HCT116 (cell line): ENCODE results near the gene SLC15A3. TPM values are rescaled to one million over a fixed set of nuclear protein-coding genes. Genes with fewer than 3 reads are reported as not detected.

ENCODE experiments used
- ATAC-seq: fragments of 200-7000 bp; cut with Tn5 transposase; 2 replicates; pipeline ENCODE4 v1.9.1; 2020; ENCODE audit warnings: mild to moderate bottlenecking, moderate library complexity
- BruUV-seq: library from RNA; stranded (reverse); fragments of 400-500 nt; replicated peaks from 2 replicates; lab custom pipeline; 2021; lab: Mats Ljungman, UMichigan
- CTCF ChIA-PET: fragments of 300-600 bp; sonication (Branson Sonifier 250); formaldehyde crosslinking; loops from one replicate; lab custom pipeline; 2021; ENCODE audit warnings: antibody characterized with exemption; lab: Charles Lee
- POLR2A ChIA-PET: fragments of 300-600, 350-600 bp; sonication (Branson Sonifier 250); formaldehyde crosslinking; loops from one replicate; lab custom pipeline; 2021; ENCODE audit warnings: antibody characterized with exemption; lab: Charles Lee
- RAD21 ChIA-PET, 2 experiments: fragments of 300-600 bp; sonication (Branson Sonifier 250); formaldehyde crosslinking; loops; one replicate each; lab custom pipeline; 2023; ENCODE audit warnings: low total read pairs in 2 of 2; ENCODE audit not compliant: uncharacterized antibody in 2 of 2, unreplicated experiment in 2 of 2, low non-redundant PET in 1 of 2; lab: Charles Lee
- DNase-seq: peaks from one replicate; pipeline ENCODE4 v3.0.0-alpha.2; 2010; ENCODE audit warnings: low read depth, low spot score
- H2AFZ ChIP-seq: fragments of 200-600 bp; shearing (Covaris generic), sonication (generic); 2 replicates; pipeline ENCODE4 v1.6.1; 2017; ENCODE audit warnings: low read depth, mixed run types, mixed read lengths, antibody characterized with exemption, low read length; ENCODE audit not compliant: poor library complexity, severe bottlenecking
- H3K27ac ChIP-seq: 2 replicates; pipeline ENCODE4 v1.5.1; 2012; ENCODE audit warnings: low read depth, low read length
- H3K27me3 ChIP-seq: fragments of 200-600 bp; sonication (generic); 2 replicates; pipeline ENCODE4 v1.6.1; 2016; ENCODE audit warnings: mixed run types, low read length, mixed read lengths; ENCODE audit not compliant: insufficient read depth
- H3K36me3 ChIP-seq, 2 experiments: fragments of 200-500 bp in 1 of 2; fragments of 200-600 bp in 1 of 2; sonication (Bioruptor generic) in 1 of 2; sonication (generic) in 1 of 2; 2 replicates each; pipeline versions ENCODE4 v1.5.1 to v1.6.1; 2014 to 2016; ENCODE audit warnings: low read length in 2 of 2, inconsistent platforms in 1 of 2, mixed read lengths in 1 of 2, mixed run types in 1 of 2; ENCODE audit not compliant: insufficient read depth in 2 of 2, control insufficient read depth in 1 of 2
- H3K4me1 ChIP-seq, 2 experiments: fragments of 200-600 bp in 1 of 2; sonication (generic) in 1 of 2; 2 replicates each; pipeline versions ENCODE4 v1.5.1 to v1.6.1; 2012 to 2017; ENCODE audit warnings: low read length in 2 of 2, inconsistent platforms in 1 of 2, mild to moderate bottlenecking in 1 of 2, mixed read lengths in 1 of 2, mixed run types in 1 of 2, moderate library complexity in 1 of 2; ENCODE audit not compliant: insufficient read depth in 2 of 2, control insufficient read depth in 1 of 2
- H3K4me2 ChIP-seq: fragments of 200-600 bp; sonication (generic); 2 replicates; pipeline ENCODE4 v1.6.1; 2017; ENCODE audit warnings: mixed run types, low read length, mixed read lengths
- H3K4me3 ChIP-seq, 2 experiments: fragments of 200-600 bp in 1 of 2; sonication (generic) in 1 of 2; replicated peaks in 1 of 2; 2 replicates each; pipeline ENCODE4 v1.5.1; 2011 to 2016; ENCODE audit warnings: low read length in 2 of 2, control low read depth in 1 of 2, low read depth in 1 of 2, mild to moderate bottlenecking in 1 of 2, mixed read lengths in 1 of 2, mixed run types in 1 of 2
- H3K79me2 ChIP-seq: fragments of 200-600 bp; sonication (generic); 2 replicates; pipeline ENCODE4 v1.6.1; 2017; ENCODE audit warnings: mild to moderate bottlenecking, mixed run types, low read length, moderate library complexity, mixed read lengths; ENCODE audit not compliant: insufficient read depth
- H3K9ac ChIP-seq: fragments of 200-600 bp; sonication (generic); 2 replicates; pipeline ENCODE4 v1.6.1; 2016; ENCODE audit warnings: low read length, mixed read lengths
- H3K9me2 ChIP-seq: fragments of 200-600 bp; sonication (generic), shearing (Covaris generic); 2 replicates; pipeline ENCODE4 v1.6.1; 2017; ENCODE audit warnings: mixed run types, mild to moderate bottlenecking, moderate library complexity; ENCODE audit not compliant: insufficient read depth
- H3K9me3 ChIP-seq, 2 experiments: fragments of 200-500 bp in 1 of 2; fragments of 200-600 bp in 1 of 2; sonication (Bioruptor generic) in 1 of 2; sonication (generic) in 1 of 2; 2 replicates each; pipeline ENCODE4 v1.6.1; 2014 to 2017; ENCODE audit warnings: low read length in 2 of 2, mixed read lengths in 2 of 2, inconsistent platforms in 1 of 2, low read depth in 1 of 2, mild to moderate bottlenecking in 1 of 2, mixed run types in 1 of 2, moderate library complexity in 1 of 2; ENCODE audit not compliant: control insufficient read depth in 1 of 2, insufficient read depth in 1 of 2
- H4K20me1 ChIP-seq: fragments of 200-600 bp; sonication (generic), shearing (Covaris generic); 2 replicates; pipeline ENCODE4 v1.6.1; 2017; ENCODE audit warnings: mixed run types, mild to moderate bottlenecking, moderate library complexity; ENCODE audit not compliant: insufficient read depth
- ATF3 ChIP-seq: IDR thresholded peaks from 2 replicates; pipeline ENCODE4 v1.6.1; 2012
- CEBPB ChIP-seq: IDR thresholded peaks from 2 replicates; pipeline ENCODE4 v1.6.1; 2012; ENCODE audit warnings: low read depth
- CTCF ChIP-seq, 3 experiments: fragments of 200-600 bp in 1 of 3; sonication (generic) in 1 of 3; IDR thresholded peaks in 2 of 3; conservative IDR thresholded peaks in 1 of 3; 2 replicates each; pipeline ENCODE4 v1.5.1; 2012 to 2017; ENCODE audit warnings: low read depth in 2 of 3, low read length in 2 of 3, antibody characterized with exemption in 1 of 3, borderline replicate concordance in 1 of 3, control low read depth in 1 of 3, mild to moderate bottlenecking in 1 of 3, mixed read lengths in 1 of 3, mixed run types in 1 of 3, moderate library complexity in 1 of 3; ENCODE audit not compliant: insufficient read depth in 1 of 3
- EGR1 ChIP-seq: IDR thresholded peaks from 2 replicates; pipeline ENCODE4 v1.6.1; 2012; ENCODE audit warnings: low read depth
- MAX ChIP-seq: IDR thresholded peaks from 2 replicates; pipeline ENCODE4 v1.6.1; 2012
- POLR2A ChIP-seq: IDR thresholded peaks from 2 replicates; pipeline ENCODE4 v1.7.0; 2011; ENCODE audit warnings: borderline replicate concordance; ENCODE audit not compliant: insufficient read depth, insufficient read length; ENCODE audit errors: extremely low read depth
- POLR2AphosphoS5 ChIP-seq: IDR thresholded peaks from 2 replicates; pipeline ENCODE4 v1.6.1; 2011; ENCODE audit warnings: mild to moderate bottlenecking, low read depth, low read length, moderate library complexity
- SIN3A ChIP-seq: IDR thresholded peaks from 2 replicates; pipeline ENCODE4 v1.6.1; 2012; ENCODE audit warnings: low read depth
- SP1 ChIP-seq: IDR thresholded peaks from 2 replicates; pipeline ENCODE4 v1.6.1; 2012; ENCODE audit warnings: low read depth
- SRF ChIP-seq: IDR thresholded peaks from 2 replicates; pipeline ENCODE4 v1.6.1; 2012; ENCODE audit warnings: low read depth
- YY1 ChIP-seq: IDR thresholded peaks from 2 replicates; pipeline ENCODE4 v1.6.1; 2011; ENCODE audit warnings: low read length, low read depth, moderate library complexity, mild to moderate bottlenecking; ENCODE audit not compliant: insufficient replicate concordance; ENCODE audit errors: extremely low read depth
- ZFX ChIP-seq: fragments of 450-650 bp; IDR thresholded peaks from 2 replicates; pipeline ENCODE4 v1.6.1; 2017
- intact Hi-C: fragments of 100-400 bp; cut with micrococcal nuclease; formaldehyde crosslinking; loops from 2 replicates; pipeline ENCODE4 v1.10.0; 2022
- total RNA-seq: library from RNA; stranded (reverse); gene quantifications from one replicate; pipeline ENCODE4 v1.2.1, GENCODE V29; 2021; ENCODE audit not compliant: unreplicated experiment

Gene SLC15A3
- total RNA-seq, 1 experiment from 2014 or later, result not detected

- no peak overlapping the region for H3K4me2 ChIP-seq
- H3K27me3 ChIP-seq, result no peaks in the 10 kb centered on the region
- no peaks in the 10 kb centered on the region for H3K9me3 ChIP-seq
- ChIA-PET RAD21 (interaction anchor here in 1 of 2 experiments (1.8 kb wide), 1 partner anchor 70 kb away, joined by 7 read pairs; no protein-coding TSS in a partner anchor), POLR2A (no interaction called here), CTCF (interaction anchor here (2.0 kb wide), 1 partner anchor 13 kb away, joined by 5 read pairs; the partner anchor contains the start of gene TMEM109)
- no peak overlapping the region for H3K27ac ChIP-seq
- peaks cover 51% of the 10 kb centered on the region for H3K79me2 ChIP-seq
- H3K4me1 ChIP-seq, result peaks cover 7 to 15% of the 10 kb centered on the region in 2 experiments; a peak in 3 of 4 replicates
- TF ChIP-seq MAX (no peak), EGR1 (no peak), POLR2AphosphoS5 (no peak), SIN3A (no peak)
- H3K4me3 ChIP-seq, result no peak overlapping the region
- H3K9ac ChIP-seq, result no peak overlapping the region
- BruUV-seq, result no TSS peak
- ATAC-seq (no peak), DNase-seq (no peak)
- no peaks in the 10 kb centered on the region for H3K9me2 ChIP-seq
- intact Hi-C loops, result no loop called here
- H2AFZ ChIP-seq, result no peak overlapping the region
- H4K20me1 ChIP-seq, result peaks cover 7% of the 10 kb centered on the region
- H3K36me3 ChIP-seq, result peaks cover 50 to 65% of the 10 kb centered on the region in 2 experiments
Measured at GRCh38 chr11:60900673-60901404, 51.1 kb downstream of the SLC15A3 start.

GRCh38 chr11:60899977-60900376, 52.0 kb downstream of the SLC15A3 start:
- ChIA-PET CTCF (interaction anchor here (0.6 to 2.1 kb wide), 25 partner anchors 8 to 288 kb away, joined by 3 to 38 read pairs (median 4); partner anchors contain the start of genes TMEM109 and TMEM132A), RAD21 (interaction anchor here in 1 of 2 experiments (1.8 kb wide), 1 partner anchor 69 kb away, joined by 7 read pairs; no protein-coding TSS in a partner anchor), POLR2A (no interaction called here)
- ATAC-seq (no peak), DNase-seq (no peak)
- intact Hi-C loops, result loop anchor here (1.0 kb wide), 1 partner anchor 69 kb away; no protein-coding TSS in a partner anchor
- H3K4me1 ChIP-seq, result peaks cover 6 to 9% of the 10 kb centered on the region in 2 experiments; a peak in 3 of 4 replicates
- H4K20me1 ChIP-seq, result peaks cover 7% of the 10 kb centered on the region
- H3K27ac ChIP-seq, result no peak overlapping the region
- H3K4me3 ChIP-seq, result no peak overlapping the region
- H3K79me2 ChIP-seq, result peaks cover 43% of the 10 kb centered on the region
- H3K4me2 ChIP-seq, result no peak overlapping the region
- BruUV-seq, result no TSS peak
- H3K36me3 ChIP-seq, result peaks cover 58 to 71% of the 10 kb centered on the region in 2 experiments
- no peak overlapping the region for H3K9ac ChIP-seq
- no peaks in the 10 kb centered on the region for H3K9me3 ChIP-seq
- H2AFZ ChIP-seq, result no peak overlapping the region
- no peaks in the 10 kb centered on the region for H3K27me3 ChIP-seq
- no peaks in the 10 kb centered on the region for H3K9me2 ChIP-seq
- TF ChIP-seq YY1 (no peak), ATF3 (no peak), SP1 (no peak), ZFX (no peak), MAX (no peak), EGR1 (no peak), POLR2A (no peak), SRF (no peak), CTCF (IDR thresholded peaks at IDR 0.05 in 2 of 3, conservative IDR thresholded peaks at IDR 0.05 in 1 of 3; ENCODE audit: borderline replicate concordance in 1 of 3, insufficient read depth in 1 of 3, low read depth in 2 of 3, low read length in 2 of 3) (no peak), CEBPB (no peak)
